Fibroblast of the conjunctiva (primary cell): Measurements from ENCODE around the gene ATXN1.
A peak's percentile ranks its signal among the peaks of the same experiment; 100 is the strongest.

Experiments
- DNase-seq: peaks from one replicate; pipeline ENCODE4 v3.0.0-alpha.2; 2010; ENCODE audit warnings: low read depth

The ATXN1 gene

GRCh38 chr6:16743664-16744210, 17.5 kb downstream of the ATXN1 start:
- no peak for DNase-seq

GRCh38 chr6:16742116-16742515, 19.1 kb downstream of the ATXN1 start:
- no peak for DNase-seq

- no peak for DNase-seq
Observed at GRCh38 chr6:16741112-16742016, 19.9 kb downstream of the ATXN1 start.

GRCh38 chr6:16740097-16740496, 21.2 kb downstream of the ATXN1 start:
- no peak for DNase-seq

- no peak for DNase-seq
Observed at GRCh38 chr6:16739329-16739801, 21.9 kb downstream of the ATXN1 start.

GRCh38 chr6:16737925-16738324, 23.3 kb downstream of the ATXN1 start:
- DNase-seq, result no peak

- no peak for DNase-seq
Observed at GRCh38 chr6:16736856-16737775, 24.1 kb downstream of the ATXN1 start.

GRCh38 chr6:16735014-16735413, 26.2 kb downstream of the ATXN1 start:
- DNase-seq, result no peak

GRCh38 chr6:16733085-16733484, 28.2 kb downstream of the ATXN1 start:
- DNase-seq, result no peak

GRCh38 chr6:16731478-16732051, 29.7 kb downstream of the ATXN1 start:
- DNase-seq, result no peak

GRCh38 chr6:16730738-16731477, 30.4 kb downstream of the ATXN1 start:
- no peak for DNase-seq

- no peak for DNase-seq
Observed at GRCh38 chr6:16729744-16730143, 31.5 kb downstream of the ATXN1 start.

- no peak for DNase-seq
Observed at GRCh38 chr6:16729183-16729691, 32.0 kb downstream of the ATXN1 start.

- no peak for DNase-seq
Observed at GRCh38 chr6:16728513-16729182, 32.6 kb downstream of the ATXN1 start.

- no peak for DNase-seq
Observed at GRCh38 chr6:16727996-16728395, 33.3 kb downstream of the ATXN1 start.

GRCh38 chr6:16725145-16725864, 36.0 kb downstream of the ATXN1 start:
- peak; percentile 64 for DNase-seq

GRCh38 chr6:16723826-16724225, 37.4 kb downstream of the ATXN1 start:
- DNase-seq, result peak; percentile 90

GRCh38 chr6:16723402-16723801, 37.9 kb downstream of the ATXN1 start:
- DNase-seq, result no peak

- DNase-seq, result no peak
Observed at GRCh38 chr6:16722630-16723029, 38.6 kb downstream of the ATXN1 start.

- DNase-seq, result no peak
Observed at GRCh38 chr6:16721977-16722376, 39.3 kb downstream of the ATXN1 start.
